ENCODE results near the gene PLCD3.

Gene PLCD3

DNA sequence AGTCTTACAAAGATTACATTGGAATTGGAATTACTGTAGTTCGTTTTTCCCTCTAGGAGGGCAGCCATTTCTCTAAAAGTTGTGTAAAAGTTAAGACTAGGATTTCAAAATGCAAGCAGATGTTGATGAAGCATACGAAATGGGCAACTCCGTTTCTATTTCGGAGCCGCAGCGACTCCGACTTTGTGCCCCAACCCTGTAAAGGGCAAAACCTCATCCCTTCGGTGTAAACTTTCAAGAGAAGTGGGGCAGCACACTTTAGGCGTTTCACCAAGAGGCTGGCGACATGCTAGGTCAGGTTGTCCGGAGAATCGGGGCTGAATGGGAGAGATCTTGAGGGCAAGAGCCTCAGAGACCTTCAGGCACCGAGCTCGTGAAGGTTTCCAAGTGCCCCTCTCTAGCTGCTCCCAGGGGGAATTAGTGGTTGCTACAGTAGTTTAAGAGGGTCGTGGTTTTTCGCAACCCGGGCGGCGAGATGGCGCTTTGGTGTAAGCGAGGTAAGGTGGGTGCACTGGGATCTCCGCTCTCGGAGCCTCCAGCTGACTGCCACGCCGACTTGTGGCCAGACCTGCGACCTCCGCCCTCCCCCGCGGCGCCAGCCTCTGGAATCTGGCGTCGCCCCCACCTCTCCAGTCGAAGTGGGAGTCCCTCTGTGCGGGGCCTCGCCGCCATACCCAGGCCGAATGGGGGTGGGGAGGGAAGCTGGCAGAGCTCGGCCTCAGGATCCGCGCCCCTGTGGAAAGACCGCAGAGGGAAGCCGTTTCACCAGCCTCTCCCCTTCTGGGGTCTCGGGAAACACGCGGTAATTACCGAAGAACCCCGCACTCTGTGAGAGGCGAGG is 28.4 kb upstream of the PLCD3 start:
- DNase-seq = peak; percentile 62
- peak overlapping the region; percentile 91 for H3K4me3 ChIP-seq (ENCODE audit: low read length)
- no peaks in the 10 kb centered on the region for H3K9me3 ChIP-seq (replicated peaks; ENCODE audit: insufficient read depth, low read length)
- H3K4me1 ChIP-seq (ENCODE audit: low read length) = 0 out of 2 replicates have a peak, but pooled peaks cover 9% of the 10 kb centered on the region
- no peaks in the 10 kb centered on the region for H4K20me1 ChIP-seq (ENCODE audit: insufficient read depth, low read length)
- peak overlapping the region; percentile 91 for H3K27ac ChIP-seq (ENCODE audit: low read length)
- H2AFZ ChIP-seq (ENCODE audit: low read length) = peak overlapping the region; percentile 59; the same call in 1 of the 2 replicates
- no peak for TF ChIP-seq EZH2 (optimal IDR thresholded peaks at IDR 0.05; ENCODE audit: low read depth, low read length)
- TF ChIP-seq, protein P1, sequence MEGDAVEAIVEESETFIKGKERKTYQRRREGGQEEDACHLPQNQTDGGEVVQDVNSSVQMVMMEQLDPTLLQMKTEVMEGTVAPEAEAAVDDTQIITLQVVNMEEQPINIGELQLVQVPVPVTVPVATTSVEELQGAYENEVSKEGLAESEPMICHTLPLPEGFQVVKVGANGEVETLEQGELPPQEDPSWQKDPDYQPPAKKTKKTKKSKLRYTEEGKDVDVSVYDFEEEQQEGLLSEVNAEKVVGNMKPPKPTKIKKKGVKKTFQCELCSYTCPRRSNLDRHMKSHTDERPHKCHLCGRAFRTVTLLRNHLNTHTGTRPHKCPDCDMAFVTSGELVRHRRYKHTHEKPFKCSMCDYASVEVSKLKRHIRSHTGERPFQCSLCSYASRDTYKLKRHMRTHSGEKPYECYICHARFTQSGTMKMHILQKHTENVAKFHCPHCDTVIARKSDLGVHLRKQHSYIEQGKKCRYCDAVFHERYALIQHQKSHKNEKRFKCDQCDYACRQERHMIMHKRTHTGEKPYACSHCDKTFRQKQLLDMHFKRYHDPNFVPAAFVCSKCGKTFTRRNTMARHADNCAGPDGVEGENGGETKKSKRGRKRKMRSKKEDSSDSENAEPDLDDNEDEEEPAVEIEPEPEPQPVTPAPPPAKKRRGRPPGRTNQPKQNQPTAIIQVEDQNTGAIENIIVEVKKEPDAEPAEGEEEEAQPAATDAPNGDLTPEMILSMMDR (IDR thresholded peaks at IDR 0.05; ENCODE audit: low read length) = peak; percentile 20
- H3F3A ChIP-seq (ENCODE audit: insufficient read depth, low read length) = no peaks in the 10 kb centered on the region
- H3K27me3 ChIP-seq (replicated peaks; ENCODE audit: insufficient read depth, low read length) = no peaks in the 10 kb centered on the region
- peak overlapping the region; percentile 100 for H3K9ac ChIP-seq (ENCODE audit: low read length)
- H3K36me3 ChIP-seq (replicated peaks; ENCODE audit: insufficient read depth, low read length) = no peaks in the 10 kb centered on the region
- no peaks in the 10 kb centered on the region for H3K9me2 ChIP-seq (replicated peaks; ENCODE audit: insufficient read depth, low read length)
- peaks cover 40% of the 10 kb centered on the region for H3K79me2 ChIP-seq (ENCODE audit: low read length)
- H3K4me2 ChIP-seq (ENCODE audit: low read depth, low read length) = peak overlapping the region; percentile 77

DNA sequence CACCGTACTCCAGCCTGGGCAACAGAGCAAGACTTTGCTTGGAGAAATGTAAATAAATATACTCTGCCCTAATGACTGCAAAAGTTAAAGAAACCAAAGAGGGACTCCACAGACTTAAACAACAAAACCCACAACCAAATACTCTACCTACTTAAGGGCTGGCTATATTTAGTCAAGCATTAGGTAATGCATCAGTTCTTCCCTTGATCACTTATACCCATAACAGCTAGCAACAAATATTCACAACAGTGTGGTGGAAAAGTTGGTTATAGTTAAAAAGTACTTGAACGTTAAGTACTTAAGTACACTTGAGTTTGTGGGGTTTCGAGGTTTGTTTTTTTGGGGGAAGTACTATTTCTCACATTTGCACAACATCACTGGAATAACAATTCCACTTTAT is 23.9 kb upstream of the PLCD3 start:
- no peaks in the 10 kb centered on the region for H3K9me3 ChIP-seq (replicated peaks; ENCODE audit: insufficient read depth, low read length)
- no peak overlapping the region for H3K27ac ChIP-seq (ENCODE audit: low read length)
- peaks cover 10% of the 10 kb centered on the region for H3F3A ChIP-seq (ENCODE audit: insufficient read depth, low read length)
- no peak for DNase-seq
- no peak overlapping the region for H2AFZ ChIP-seq (ENCODE audit: low read length)
- H3K4me1 ChIP-seq (ENCODE audit: low read length) = peaks cover 5% of the 10 kb centered on the region; the same call in 1 of the 2 replicates
- H3K27me3 ChIP-seq (replicated peaks; ENCODE audit: insufficient read depth, low read length) = no peaks in the 10 kb centered on the region
- H4K20me1 ChIP-seq (ENCODE audit: insufficient read depth, low read length) = no peaks in the 10 kb centered on the region; the same call in 1 of the 2 replicates
- TF ChIP-seq, protein P1 (IDR thresholded peaks at IDR 0.05; ENCODE audit: low read length) = no peak
- no peak for TF ChIP-seq EZH2phosphoT487 (IDR thresholded peaks at IDR 0.05; ENCODE audit: low read length)
- no peak for TF ChIP-seq EZH2 (optimal IDR thresholded peaks at IDR 0.05; ENCODE audit: low read depth, low read length)
- H3K36me3 ChIP-seq (replicated peaks; ENCODE audit: insufficient read depth, low read length) = no peaks in the 10 kb centered on the region
- H3K4me3 ChIP-seq (ENCODE audit: low read length) = no peak overlapping the region
- peaks cover 36% of the 10 kb centered on the region for H3K79me2 ChIP-seq (ENCODE audit: low read length)
- H3K9me2 ChIP-seq (replicated peaks; ENCODE audit: insufficient read depth, low read length) = no peaks in the 10 kb centered on the region
- no peak overlapping the region for H3K4me2 ChIP-seq (ENCODE audit: low read depth, low read length)
- no peak overlapping the region for H3K9ac ChIP-seq (ENCODE audit: low read length)

DNA sequence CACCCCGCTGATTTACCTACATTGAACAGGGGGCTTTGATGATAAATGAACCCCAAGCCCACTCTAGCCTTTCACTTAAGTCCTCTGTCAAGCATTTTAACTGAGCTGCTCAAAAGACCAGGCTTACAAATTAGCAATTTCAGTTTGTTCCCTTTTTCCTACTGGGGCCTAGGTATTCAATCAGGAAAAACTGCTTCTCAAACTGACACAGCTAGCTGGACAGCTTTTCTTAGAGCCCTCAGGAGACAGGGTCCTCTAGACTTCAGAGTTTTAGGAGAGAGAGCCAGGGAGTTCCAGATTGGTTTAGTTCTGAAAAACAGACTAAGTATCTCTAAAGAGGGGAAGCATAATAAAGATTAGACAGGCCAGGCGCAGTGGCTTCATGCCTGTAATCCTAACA is 23.2 kb upstream of the PLCD3 start:
- no peak overlapping the region for H3K4me3 ChIP-seq (ENCODE audit: low read length)
- H3K27ac ChIP-seq (ENCODE audit: low read length) = no peak overlapping the region
- H4K20me1 ChIP-seq (ENCODE audit: insufficient read depth, low read length) = no peaks in the 10 kb centered on the region; the same call in 1 of the 2 replicates
- H3K4me2 ChIP-seq (ENCODE audit: low read depth, low read length) = no peak overlapping the region
- no peak for DNase-seq
- no peaks in the 10 kb centered on the region for H3K36me3 ChIP-seq (replicated peaks; ENCODE audit: insufficient read depth, low read length)
- peaks cover 13% of the 10 kb centered on the region for H3K4me1 ChIP-seq (ENCODE audit: low read length)
- H3F3A ChIP-seq (ENCODE audit: insufficient read depth, low read length) = peaks cover 16% of the 10 kb centered on the region
- H3K27me3 ChIP-seq (replicated peaks; ENCODE audit: insufficient read depth, low read length) = no peaks in the 10 kb centered on the region
- H3K9me3 ChIP-seq (replicated peaks; ENCODE audit: insufficient read depth, low read length) = no peaks in the 10 kb centered on the region
- TF ChIP-seq EZH2 (optimal IDR thresholded peaks at IDR 0.05; ENCODE audit: low read depth, low read length) (no peak), EZH2phosphoT487 (IDR thresholded peaks at IDR 0.05; ENCODE audit: low read length) (no peak)
- TF ChIP-seq, protein P1 (IDR thresholded peaks at IDR 0.05; ENCODE audit: low read length) = no peak
- H2AFZ ChIP-seq (ENCODE audit: low read length) = no peak overlapping the region
- H3K9me2 ChIP-seq (replicated peaks; ENCODE audit: insufficient read depth, low read length) = no peaks in the 10 kb centered on the region
- H3K9ac ChIP-seq (ENCODE audit: low read length) = no peak overlapping the region
- H3K79me2 ChIP-seq (ENCODE audit: low read length) = peaks cover 35% of the 10 kb centered on the region
